ENCODE data around the gene XRCC1.

- TF ChIP-seq EP300 (IDR thresholded peaks at IDR 0.05) = no peak
- TF ChIP-seq, protein P1, sequence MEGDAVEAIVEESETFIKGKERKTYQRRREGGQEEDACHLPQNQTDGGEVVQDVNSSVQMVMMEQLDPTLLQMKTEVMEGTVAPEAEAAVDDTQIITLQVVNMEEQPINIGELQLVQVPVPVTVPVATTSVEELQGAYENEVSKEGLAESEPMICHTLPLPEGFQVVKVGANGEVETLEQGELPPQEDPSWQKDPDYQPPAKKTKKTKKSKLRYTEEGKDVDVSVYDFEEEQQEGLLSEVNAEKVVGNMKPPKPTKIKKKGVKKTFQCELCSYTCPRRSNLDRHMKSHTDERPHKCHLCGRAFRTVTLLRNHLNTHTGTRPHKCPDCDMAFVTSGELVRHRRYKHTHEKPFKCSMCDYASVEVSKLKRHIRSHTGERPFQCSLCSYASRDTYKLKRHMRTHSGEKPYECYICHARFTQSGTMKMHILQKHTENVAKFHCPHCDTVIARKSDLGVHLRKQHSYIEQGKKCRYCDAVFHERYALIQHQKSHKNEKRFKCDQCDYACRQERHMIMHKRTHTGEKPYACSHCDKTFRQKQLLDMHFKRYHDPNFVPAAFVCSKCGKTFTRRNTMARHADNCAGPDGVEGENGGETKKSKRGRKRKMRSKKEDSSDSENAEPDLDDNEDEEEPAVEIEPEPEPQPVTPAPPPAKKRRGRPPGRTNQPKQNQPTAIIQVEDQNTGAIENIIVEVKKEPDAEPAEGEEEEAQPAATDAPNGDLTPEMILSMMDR (IDR thresholded peaks at IDR 0.05) = no peak
These were observed 47.6 kb upstream of the XRCC1 start for GRCh38 chr19:43622956-43623355.
